ENCODE data around the gene ABLIM3.

Gene ABLIM3

DNA sequence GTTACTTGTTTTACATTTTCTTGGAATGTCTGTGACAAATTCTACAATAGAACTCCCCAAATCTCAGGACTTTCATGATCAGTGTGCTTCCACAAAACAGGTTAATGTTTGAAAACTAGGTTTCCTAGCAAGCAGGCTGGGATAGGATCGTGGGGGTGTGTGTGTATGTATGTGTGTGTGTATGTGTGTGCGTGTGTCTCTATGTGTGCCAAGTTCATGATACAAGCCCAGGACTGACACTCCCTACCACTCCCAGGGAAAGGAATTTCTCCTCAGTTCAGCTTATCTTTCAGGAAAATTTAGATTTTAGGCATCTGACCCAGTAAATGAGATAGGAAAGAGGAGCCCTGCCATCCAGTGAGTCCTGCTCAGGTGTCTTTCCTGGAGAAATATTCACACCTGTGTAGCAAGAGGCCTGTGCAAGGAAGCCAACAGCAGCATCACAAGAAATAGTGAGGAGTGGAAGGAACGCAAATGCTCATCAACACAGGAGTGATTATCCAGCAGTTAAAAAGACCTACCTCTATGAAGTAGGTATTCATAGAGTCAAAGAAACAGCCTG lies 13.8 kb upstream of the ABLIM3 start:
- Histone ChIP-seq H3K79me2 (ENCODE audit: insufficient read depth, low read length) (no peaks in the 10 kb centered on the region), H3K9ac (ENCODE audit: low read length) (no peak overlapping the region), H3F3A (ENCODE audit: insufficient read depth) (no peaks in the 10 kb centered on the region), H3K27ac (ENCODE audit: low read depth, low read length) (no peak overlapping the region), H3K27me3 (ENCODE audit: low read length) (no peaks in the 10 kb centered on the region), H3K9me2 (replicated peaks; ENCODE audit: insufficient read depth, low read length) (no peaks in the 10 kb centered on the region), H3K4me3 (ENCODE audit: insufficient read depth, low read length, poor library complexity, severe bottlenecking) (no peak overlapping the region), H4K20me1 (ENCODE audit: low read depth, low read length) (no peaks in the 10 kb centered on the region), H2AFZ (ENCODE audit: low read depth, low read length, severe bottlenecking) (no peak overlapping the region), H3K4me2 (ENCODE audit: low read depth, low read length, poor library complexity, severe bottlenecking) (no peak overlapping the region), H3K36me3 (ENCODE audit: low read length) (no peaks in the 10 kb centered on the region), H3K9me3 (ENCODE audit: insufficient read depth, low read length) (no peaks in the 10 kb centered on the region)
- TF ChIP-seq EZH2phosphoT487 (conservative IDR thresholded peaks at IDR 0.05; ENCODE audit: low read length) = no peak
- TF ChIP-seq, protein P1, sequence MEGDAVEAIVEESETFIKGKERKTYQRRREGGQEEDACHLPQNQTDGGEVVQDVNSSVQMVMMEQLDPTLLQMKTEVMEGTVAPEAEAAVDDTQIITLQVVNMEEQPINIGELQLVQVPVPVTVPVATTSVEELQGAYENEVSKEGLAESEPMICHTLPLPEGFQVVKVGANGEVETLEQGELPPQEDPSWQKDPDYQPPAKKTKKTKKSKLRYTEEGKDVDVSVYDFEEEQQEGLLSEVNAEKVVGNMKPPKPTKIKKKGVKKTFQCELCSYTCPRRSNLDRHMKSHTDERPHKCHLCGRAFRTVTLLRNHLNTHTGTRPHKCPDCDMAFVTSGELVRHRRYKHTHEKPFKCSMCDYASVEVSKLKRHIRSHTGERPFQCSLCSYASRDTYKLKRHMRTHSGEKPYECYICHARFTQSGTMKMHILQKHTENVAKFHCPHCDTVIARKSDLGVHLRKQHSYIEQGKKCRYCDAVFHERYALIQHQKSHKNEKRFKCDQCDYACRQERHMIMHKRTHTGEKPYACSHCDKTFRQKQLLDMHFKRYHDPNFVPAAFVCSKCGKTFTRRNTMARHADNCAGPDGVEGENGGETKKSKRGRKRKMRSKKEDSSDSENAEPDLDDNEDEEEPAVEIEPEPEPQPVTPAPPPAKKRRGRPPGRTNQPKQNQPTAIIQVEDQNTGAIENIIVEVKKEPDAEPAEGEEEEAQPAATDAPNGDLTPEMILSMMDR (IDR thresholded peaks at IDR 0.05; ENCODE audit: insufficient read depth, low read length, poor library complexity, severe bottlenecking) = no peak

DNA sequence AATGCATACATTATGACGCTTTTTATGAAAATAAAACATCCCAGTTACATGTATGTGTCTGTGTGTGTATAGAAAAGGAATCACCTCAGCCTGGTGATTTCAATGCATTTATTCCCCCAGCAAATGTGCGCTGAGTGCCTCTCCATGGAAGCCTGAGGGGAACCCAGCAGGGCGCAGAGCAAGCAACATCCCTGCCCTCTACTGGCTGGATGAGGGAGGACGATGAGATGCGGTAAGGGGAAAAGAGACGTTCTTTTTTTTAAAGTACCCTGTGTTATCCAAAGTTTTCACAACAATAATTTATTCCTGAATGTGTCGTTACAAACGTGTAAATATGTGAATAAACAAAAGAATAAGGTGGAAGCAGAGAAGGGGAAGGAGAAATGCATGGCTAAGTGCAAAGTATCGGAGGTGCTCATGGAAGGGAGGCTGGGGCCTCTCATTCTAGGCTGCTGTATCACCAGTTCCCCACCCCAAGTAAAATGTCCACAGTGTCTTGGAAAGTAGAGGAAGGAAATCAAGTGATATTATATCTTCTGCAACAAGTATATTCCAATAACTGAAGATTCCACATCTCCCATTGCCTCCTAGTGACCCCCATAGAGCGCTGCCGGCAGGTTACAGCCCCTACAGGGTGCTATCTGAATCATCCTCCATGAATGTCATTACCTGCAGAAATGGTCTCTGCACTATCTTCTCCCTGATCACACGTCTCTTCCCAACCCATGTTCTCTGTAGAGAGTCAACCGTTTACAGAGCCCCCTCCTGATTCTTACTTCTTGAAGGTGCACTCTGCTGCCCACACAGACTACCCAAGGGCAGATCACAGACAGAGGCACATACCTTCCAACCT lies 13.0 kb upstream of the ABLIM3 start:
- TF ChIP-seq, protein P1 (IDR thresholded peaks at IDR 0.05; ENCODE audit: insufficient read depth, low read length, poor library complexity, severe bottlenecking) = peak; percentile 68
- no peak for TF ChIP-seq EZH2phosphoT487 (conservative IDR thresholded peaks at IDR 0.05; ENCODE audit: low read length)
- Histone ChIP-seq H3K4me3 (ENCODE audit: insufficient read depth, low read length, poor library complexity, severe bottlenecking) (no peak overlapping the region), H3K9ac (ENCODE audit: low read length) (no peak overlapping the region), H3K36me3 (ENCODE audit: low read length) (no peaks in the 10 kb centered on the region), H3K9me3 (ENCODE audit: insufficient read depth, low read length) (no peaks in the 10 kb centered on the region), H3F3A (ENCODE audit: insufficient read depth) (no peaks in the 10 kb centered on the region), H3K79me2 (ENCODE audit: insufficient read depth, low read length) (no peaks in the 10 kb centered on the region), H2AFZ (ENCODE audit: low read depth, low read length, severe bottlenecking) (no peak overlapping the region), H3K9me2 (replicated peaks; ENCODE audit: insufficient read depth, low read length) (no peaks in the 10 kb centered on the region), H3K27ac (ENCODE audit: low read depth, low read length) (no peak overlapping the region), H3K4me2 (ENCODE audit: low read depth, low read length, poor library complexity, severe bottlenecking) (no peak overlapping the region), H4K20me1 (ENCODE audit: low read depth, low read length) (no peaks in the 10 kb centered on the region), H3K27me3 (ENCODE audit: low read length) (no peaks in the 10 kb centered on the region)

DNA sequence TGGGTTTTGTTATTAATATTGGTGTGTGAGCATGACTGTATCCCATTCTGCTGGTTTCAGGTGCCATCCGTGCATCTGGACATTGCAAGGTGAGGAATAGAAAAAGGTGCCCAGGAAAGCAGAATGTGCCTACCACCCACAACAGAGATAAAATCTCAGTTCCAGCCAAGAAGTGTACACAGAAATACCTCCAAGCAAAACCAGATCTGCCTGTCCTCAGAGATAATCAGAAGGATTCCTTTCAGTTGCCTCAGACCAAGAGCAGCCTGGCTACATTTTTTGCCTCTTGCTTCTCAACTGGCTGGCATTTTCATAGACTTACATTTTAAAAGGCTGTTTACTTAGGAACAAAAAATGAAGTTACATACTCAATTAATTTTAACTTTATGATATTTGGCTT lies 12.1 kb upstream of the ABLIM3 start:
- no peaks in the 10 kb centered on the region for H3K9me3 ChIP-seq (ENCODE audit: insufficient read depth, low read length)
- no peaks in the 10 kb centered on the region for H3K27me3 ChIP-seq (ENCODE audit: low read length)
- no peaks in the 10 kb centered on the region for H3F3A ChIP-seq (ENCODE audit: insufficient read depth)
- H3K36me3 ChIP-seq (ENCODE audit: low read length) = no peaks in the 10 kb centered on the region
- H4K20me1 ChIP-seq (ENCODE audit: low read depth, low read length) = no peaks in the 10 kb centered on the region
- H3K4me3 ChIP-seq (ENCODE audit: insufficient read depth, low read length, poor library complexity, severe bottlenecking) = no peak overlapping the region
- no peak overlapping the region for H3K27ac ChIP-seq (ENCODE audit: low read depth, low read length)
- no peaks in the 10 kb centered on the region for H3K79me2 ChIP-seq (ENCODE audit: insufficient read depth, low read length)
- TF ChIP-seq, protein P1 (IDR thresholded peaks at IDR 0.05; ENCODE audit: insufficient read depth, low read length, poor library complexity, severe bottlenecking) = no peak
- TF ChIP-seq EZH2phosphoT487 (conservative IDR thresholded peaks at IDR 0.05; ENCODE audit: low read length) = no peak
- no peak overlapping the region for H3K4me2 ChIP-seq (ENCODE audit: low read depth, low read length, poor library complexity, severe bottlenecking)
- H2AFZ ChIP-seq (ENCODE audit: low read depth, low read length, severe bottlenecking) = no peak overlapping the region
- no peak overlapping the region for H3K9ac ChIP-seq (ENCODE audit: low read length)
- no peaks in the 10 kb centered on the region for H3K9me2 ChIP-seq (replicated peaks; ENCODE audit: insufficient read depth, low read length)

Measured in SU-DHL-6 (cell line).